Fibroblast of the aortic adventitia (primary cell): ENCODE results near the gene IL7R. TPM values are rescaled to one million over a fixed set of nuclear protein-coding genes. Genes with fewer than 3 reads are reported as not detected.

Experiments
- DNase-seq: peaks from one replicate; pipeline ENCODE4 v3.0.0-alpha.2; 2010; ENCODE audit warnings: low read depth
- H3K4me3 ChIP-seq: 2 replicates; pipeline ENCODE4 v1.5.1; 2011; ENCODE audit warnings: low read depth, mild to moderate bottlenecking, control low read depth, low read length, moderate library complexity
- CTCF ChIP-seq: IDR thresholded peaks from 2 replicates; pipeline ENCODE4 v1.5.1; 2011; ENCODE audit warnings: mild to moderate bottlenecking, low read length, control low read depth, inconsistent platforms; ENCODE audit not compliant: insufficient read depth
- total RNA-seq: library from RNA; depleted of rRNA; stranded (reverse); fragments of >200 nt; gene quantifications from 2 replicates; pipeline ENCODE4 v1.2.3, GENCODE V29; 2012; ENCODE audit warnings: low replicate concordance

Gene IL7R
- total RNA-seq, 1 donor, result 0.90 TPM

DNA sequence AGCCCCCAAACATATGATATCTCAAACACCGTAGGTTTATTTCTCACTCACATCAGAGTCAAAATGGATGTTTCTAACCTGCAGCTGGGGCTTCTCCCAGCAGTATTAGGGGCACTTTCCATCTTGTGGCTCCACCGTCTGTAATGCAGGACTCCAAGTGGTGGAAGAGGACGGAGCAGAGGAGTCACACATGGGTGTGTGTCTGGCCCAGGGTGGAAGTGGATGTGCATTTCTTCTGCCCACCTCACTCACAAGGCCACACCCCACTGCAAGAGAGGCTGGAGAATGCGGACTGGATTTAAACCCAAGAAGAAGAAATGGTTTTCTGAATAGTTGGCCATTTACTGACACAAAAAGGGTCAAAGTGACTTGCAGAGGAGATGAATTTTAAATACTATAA is 13.9 kb downstream of the IL7R start:
- no peak for TF ChIP-seq CTCF

DNA sequence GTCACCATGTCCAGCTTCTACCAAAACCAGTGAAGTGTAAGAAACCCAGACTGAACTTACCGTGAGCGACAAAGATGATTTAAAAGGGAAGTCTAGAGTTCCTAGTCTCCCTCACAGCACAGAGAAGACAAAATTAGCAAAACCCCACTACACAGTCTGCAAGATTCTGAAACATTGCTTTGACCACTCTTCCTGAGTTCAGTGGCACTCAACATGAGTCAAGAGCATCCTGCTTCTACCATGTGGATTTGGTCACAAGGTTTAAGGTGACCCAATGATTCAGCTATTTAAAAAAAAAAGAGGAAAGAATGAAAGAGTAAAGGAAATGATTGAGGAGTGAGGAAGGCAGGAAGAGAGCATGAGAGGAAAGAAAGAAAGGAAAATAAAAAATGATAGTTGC is 19.8 kb downstream of the IL7R start:
- no peak for TF ChIP-seq CTCF
- no peak overlapping the region for H3K4me3 ChIP-seq
- DNase-seq, result no peak

More for the DNA sequence above, 13.9 kb downstream of the IL7R start:
- DNase-seq, result no peak
- no peak overlapping the region for H3K4me3 ChIP-seq

- no peak for TF ChIP-seq CTCF
- DNase-seq, result peak; percentile 65
- H3K4me3 ChIP-seq, result no peak overlapping the region
Observed at GRCh38 chr5:35876922-35877321, 20.2 kb downstream of the IL7R start.

- H3K4me3 ChIP-seq, result no peak overlapping the region
- no peak for TF ChIP-seq CTCF
- DNase-seq, result no peak
Observed at GRCh38 chr5:35877655-35878054, 21.0 kb downstream of the IL7R start.

DNA sequence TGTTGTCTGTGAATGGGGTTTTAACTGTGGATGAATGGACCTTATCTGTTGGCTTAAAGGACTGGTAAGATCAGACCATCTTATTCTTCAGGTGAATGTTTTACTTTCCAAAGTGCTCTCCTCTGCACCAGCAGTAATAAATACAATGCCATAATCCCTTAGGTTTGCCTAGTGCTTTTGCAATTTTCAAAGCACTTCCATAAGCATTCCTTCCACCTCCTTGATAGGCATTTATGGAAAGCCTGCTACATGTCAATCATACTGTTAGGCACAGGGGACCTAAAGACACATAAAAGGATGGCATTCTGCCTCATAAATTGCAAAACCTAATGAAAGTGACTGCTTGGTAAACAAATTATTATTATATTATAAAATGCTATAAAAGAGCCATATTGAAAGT is 21.4 kb downstream of the IL7R start:
- TF ChIP-seq CTCF, result no peak
- no peak for DNase-seq
- H3K4me3 ChIP-seq, result no peak overlapping the region

GRCh38 chr5:35879096-35879495 is 22.4 kb downstream of the IL7R start:
- no peak for DNase-seq
- TF ChIP-seq CTCF, result no peak
- H3K4me3 ChIP-seq, result no peak overlapping the region

DNA sequence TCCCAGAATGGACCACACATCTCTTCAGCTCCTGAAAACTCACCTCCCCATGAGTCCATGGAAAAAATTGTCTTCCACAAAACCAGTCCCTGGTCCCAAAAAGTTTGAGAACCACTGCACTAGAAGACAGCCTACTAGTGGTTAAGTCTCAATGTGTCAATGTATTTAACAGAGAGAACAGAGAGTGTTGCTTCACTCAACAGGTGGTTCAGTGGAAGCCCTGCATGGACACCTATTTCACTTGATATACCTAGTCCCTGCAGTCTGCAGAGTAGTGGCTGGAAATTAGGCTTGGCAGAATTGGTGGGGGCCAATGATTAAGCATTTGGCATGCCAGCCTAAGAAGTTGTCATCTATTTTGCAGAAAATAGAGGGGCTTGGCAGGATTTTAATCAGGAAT is 23.0 kb downstream of the IL7R start:
- TF ChIP-seq CTCF, result no peak

More for the DNA sequence above, 23.0 kb downstream of the IL7R start:
- H3K4me3 ChIP-seq, result no peak overlapping the region
- no peak for DNase-seq
